ENCODE data around the gene ERG28. TPM values are rescaled to one million over a fixed set of nuclear protein-coding genes. Genes with fewer than 3 reads are reported as not detected.
A peak's percentile ranks its signal among the peaks of the same experiment; 100 is the strongest.

Gene ERG28
- total and polyA plus RNA-seq, 2 of the 13 experiments (the other 11 are each of a cell fraction or from before 2014, with no cell fraction given): 27.3 to 32.3 TPM

DNA sequence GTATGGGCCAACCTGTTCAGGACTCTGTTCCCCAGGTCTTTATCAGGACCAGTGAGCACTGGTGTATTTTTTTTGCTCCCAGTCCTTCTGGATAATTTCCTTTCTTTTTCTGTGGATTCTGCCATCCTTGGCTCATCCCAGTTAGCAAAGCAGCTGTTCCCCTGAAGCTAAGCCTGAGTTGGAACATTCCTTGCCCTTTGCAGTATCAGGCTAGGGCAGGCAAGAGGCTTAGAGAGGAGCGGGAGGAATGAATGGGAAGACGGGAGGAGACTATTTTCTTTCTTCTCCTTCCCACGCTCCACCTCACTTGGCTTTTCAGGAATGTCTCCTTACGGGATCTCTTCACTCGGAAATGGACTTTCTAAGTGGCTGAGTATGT, 29.2 kb downstream of the ERG28 start:
- Histone ChIP-seq H3K27ac (ENCODE audit: extremely low read length, insufficient read depth, low read length) (no peak overlapping the region), H3K79me2 (ENCODE audit: insufficient read depth, low read length) (no peaks in the 10 kb centered on the region), H3K4me2 (ENCODE audit: low read depth, low read length) (no peak overlapping the region), H3K36me3 (replicated peaks in 1 of 2; ENCODE audit: control insufficient read depth in 1 of 2, insufficient read depth in 2 of 2, low read length in 2 of 2) (peaks cover 2 to 10% of the 10 kb centered on the region in 2 experiments; a peak in 2 of 5 replicates), H4K20me1 (ENCODE audit: insufficient read depth, low read length) (no peaks in the 10 kb centered on the region), H3K9ac (ENCODE audit: insufficient read depth, low read depth, low read length) (no peak overlapping the region), H3K4me3 (replicated peaks in 1 of 3; ENCODE audit: insufficient read depth in 1 of 3, low read depth in 2 of 3, low read length in 3 of 3) (no peak overlapping the region), H3K27me3 (ENCODE audit: control insufficient read depth in 1 of 2, insufficient read depth in 2 of 2, low read length in 2 of 2) (no peaks in the 10 kb centered on the region), H3K4me1 (ENCODE audit: insufficient read depth, low read length) (peaks cover 41% of the 10 kb centered on the region), H2AFZ (ENCODE audit: low read length) (no peak overlapping the region), H3K9me3 (ENCODE audit: low read length) (no peaks in the 10 kb centered on the region)
- DNase-seq (ENCODE audit: low spot score) (no peak), ATAC-seq (no peak), FAIRE-seq (no peak)
- intact Hi-C loops (cut with micrococcal nuclease; ENCODE audit: unreplicated experiment) (no loop called here), in situ Hi-C loops (cut with HindIII; ENCODE audit: extremely low pct_ligation_motif_present, low pct_unique_long_range_greater_than_20kb) (no loop called here)
- ChIA-PET POLR2A (no interaction called here), CTCF (ENCODE audit: low intra/inter-chr PET ratio, low total read pairs) (no interaction called here)
- WGBS (ENCODE audit: low lambda C conversion rate): 97% methylated on average over 5 of the region's 5 CpGs
- no TSS peak for BruUV-seq (replicated peaks)
- no peak for TF ChIP-seq SIX4 (CRISPR knock-in tag; IDR thresholded peaks at IDR 0.05)
- TF ChIP-seq SOX6 (IDR thresholded peaks at IDR 0.05): no peak
- TF ChIP-seq SOX6 (CRISPR knock-in tag; IDR thresholded peaks at IDR 0.05): no peak
- TF ChIP-seq RXRA (CRISPR knock-in tag; IDR thresholded peaks at IDR 0.05): no peak

DNA sequence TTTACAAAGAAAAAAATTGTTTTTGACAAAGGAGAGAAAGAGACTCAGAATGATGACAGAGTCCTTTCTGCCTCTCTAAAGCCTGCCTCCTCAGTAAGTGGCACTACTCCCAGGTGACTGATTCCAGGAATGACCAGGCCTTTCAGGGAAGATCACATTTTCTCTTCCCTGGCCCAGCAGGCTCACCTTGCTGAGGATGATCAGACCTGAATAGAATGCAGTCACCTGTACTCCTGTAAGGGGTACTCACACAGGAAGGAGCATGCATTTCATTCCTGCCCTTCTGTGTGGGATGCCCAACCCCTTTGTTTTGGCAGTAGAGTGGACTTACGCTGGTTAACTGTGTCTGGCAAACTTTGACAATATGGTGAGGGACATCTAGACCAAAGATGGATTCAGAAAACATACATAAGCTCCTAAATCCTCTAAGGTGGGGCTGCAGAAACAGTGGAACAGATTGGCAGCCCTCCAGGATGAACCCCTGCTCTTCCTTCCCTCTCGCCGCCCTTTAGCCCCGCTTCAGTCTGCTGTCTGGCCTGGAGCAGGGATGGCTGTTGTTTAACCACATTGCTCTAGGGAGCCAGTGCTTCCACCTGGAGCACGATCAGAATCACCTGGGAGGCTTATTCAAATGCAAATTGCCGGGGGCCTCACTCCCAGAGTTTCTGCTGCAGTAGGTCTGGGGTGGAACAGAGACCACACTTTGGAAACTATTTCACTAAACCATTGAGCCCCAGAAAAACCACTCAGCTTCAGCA, 29.8 kb downstream of the ERG28 start:
- H3K36me3 ChIP-seq (replicated peaks in 1 of 2; ENCODE audit: control insufficient read depth in 1 of 2, insufficient read depth in 2 of 2, low read length in 2 of 2): peaks cover 2 to 10% of the 10 kb centered on the region in 2 experiments; a peak in 2 of 5 replicates
- POLR2A ChIA-PET: no interaction called here
- no TSS peak for BruUV-seq (replicated peaks)
- DNase-seq (ENCODE audit: low spot score) (no peak), FAIRE-seq (no peak), ATAC-seq (peak; percentile 30; the same call in 2 of the 3 replicates)
- H4K20me1 ChIP-seq (ENCODE audit: insufficient read depth, low read length): no peaks in the 10 kb centered on the region
- H3K4me2 ChIP-seq (ENCODE audit: low read depth, low read length): no peak overlapping the region
- 82% methylated on average over 6 of the region's 6 CpGs for WGBS (ENCODE audit: low lambda C conversion rate)
- no peak overlapping the region for H3K4me3 ChIP-seq (replicated peaks in 1 of 3; ENCODE audit: insufficient read depth in 1 of 3, low read depth in 2 of 3, low read length in 3 of 3)
- in situ Hi-C loops (cut with HindIII; ENCODE audit: extremely low pct_ligation_motif_present, low pct_unique_long_range_greater_than_20kb) (no loop called here), intact Hi-C loops (cut with micrococcal nuclease; ENCODE audit: unreplicated experiment) (no loop called here)
- no peaks in the 10 kb centered on the region for H3K27me3 ChIP-seq (ENCODE audit: control insufficient read depth in 1 of 2, insufficient read depth in 2 of 2, low read length in 2 of 2)
- CTCF ChIA-PET (ENCODE audit: low intra/inter-chr PET ratio, low total read pairs): no interaction called here
- no peak overlapping the region for H2AFZ ChIP-seq (ENCODE audit: low read length)
- no peaks in the 10 kb centered on the region for H3K9me3 ChIP-seq (ENCODE audit: low read length)
- peaks cover 47% of the 10 kb centered on the region for H3K4me1 ChIP-seq (ENCODE audit: insufficient read depth, low read length)
- no peaks in the 10 kb centered on the region for H3K79me2 ChIP-seq (ENCODE audit: insufficient read depth, low read length)
- H3K9ac ChIP-seq (ENCODE audit: insufficient read depth, low read depth, low read length): no peak overlapping the region
- no peak overlapping the region for H3K27ac ChIP-seq (ENCODE audit: extremely low read length, insufficient read depth, low read length)
- TF ChIP-seq ZBTB38 (CRISPR knock-in tag; IDR thresholded peaks at IDR 0.05) (0 out of 2 replicates have a peak, but pooled peaks have one; percentile 26), SMAD1 (CRISPR knock-in tag; IDR thresholded peaks at IDR 0.05; ENCODE audit: borderline replicate concordance, low read depth) (no peak), ZNF263 (CRISPR knock-in tag; IDR thresholded peaks at IDR 0.05) (peak; percentile 53; the same call in 1 of the 2 replicates)

Data from HepG2 (cell line).